AML-193 (cell line): ENCODE measurements around the gene JAKMIP1.

Source experiments
- DNase-seq, 2 experiments: peaks; one replicate each; lab custom pipeline; 2025; lab: John Stamatoyannopoulos, UW

Gene JAKMIP1

DNA sequence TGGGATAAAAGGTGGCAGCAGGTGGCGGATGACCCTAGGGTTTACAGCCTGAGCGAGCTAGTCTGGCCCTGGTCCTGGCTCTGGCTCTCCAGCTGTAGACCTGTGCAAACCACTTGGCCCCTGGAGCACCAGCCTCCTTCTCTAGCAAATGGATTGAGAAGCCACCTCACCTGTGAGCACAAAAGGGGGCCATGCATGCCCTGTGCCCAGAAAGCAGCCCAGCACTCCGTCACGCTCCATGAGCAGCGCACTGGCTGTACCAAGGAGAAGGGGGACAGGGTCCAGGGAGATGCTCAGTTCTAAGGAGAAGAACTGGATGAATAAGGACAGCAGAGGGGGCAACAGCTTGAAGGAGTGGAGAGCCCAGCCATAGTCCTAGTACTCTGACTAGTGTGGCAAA lies 135.2 kb downstream of the JAKMIP1 start:
- no peak for DNase-seq

DNA sequence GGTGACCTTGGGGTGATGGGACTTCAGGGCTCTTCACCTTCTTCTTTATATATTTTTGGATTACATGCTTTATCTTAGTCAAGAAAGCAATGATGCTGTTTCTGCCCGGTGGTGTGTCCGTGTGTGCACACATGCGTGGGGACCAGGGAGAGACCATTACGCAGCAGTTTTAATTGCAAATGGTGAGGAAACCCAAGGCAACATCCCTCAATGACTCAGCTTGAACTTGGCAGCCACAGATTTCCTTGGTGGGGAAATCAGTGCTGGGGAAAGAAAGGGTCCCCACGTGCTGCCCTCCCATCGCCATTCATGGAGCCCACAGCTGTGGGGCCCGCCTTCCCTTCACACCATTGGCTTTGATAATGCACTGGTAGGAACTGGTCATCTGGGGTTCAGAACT lies 136.0 kb downstream of the JAKMIP1 start:
- DNase-seq = no peak

DNA sequence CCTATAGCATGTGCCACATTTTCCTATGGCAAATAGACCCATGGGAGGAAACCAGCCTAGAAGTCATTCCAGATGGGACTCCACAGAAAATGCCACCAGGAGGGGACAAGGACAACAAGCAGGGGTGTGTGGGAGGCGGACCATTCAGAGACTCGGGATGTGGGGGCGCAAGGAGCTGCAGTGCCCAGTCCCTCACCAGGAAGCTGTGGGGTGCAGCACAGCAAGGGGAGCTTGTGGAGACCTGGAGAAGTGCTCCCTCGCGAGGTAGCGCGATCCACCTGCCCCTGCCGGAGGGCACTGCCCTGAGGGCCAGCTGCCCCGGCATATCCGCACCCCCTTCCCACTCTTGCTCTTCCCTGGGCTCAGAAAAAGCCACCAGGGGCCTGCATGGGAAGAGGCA lies 136.7 kb downstream of the JAKMIP1 start:
- no peak for DNase-seq

DNA sequence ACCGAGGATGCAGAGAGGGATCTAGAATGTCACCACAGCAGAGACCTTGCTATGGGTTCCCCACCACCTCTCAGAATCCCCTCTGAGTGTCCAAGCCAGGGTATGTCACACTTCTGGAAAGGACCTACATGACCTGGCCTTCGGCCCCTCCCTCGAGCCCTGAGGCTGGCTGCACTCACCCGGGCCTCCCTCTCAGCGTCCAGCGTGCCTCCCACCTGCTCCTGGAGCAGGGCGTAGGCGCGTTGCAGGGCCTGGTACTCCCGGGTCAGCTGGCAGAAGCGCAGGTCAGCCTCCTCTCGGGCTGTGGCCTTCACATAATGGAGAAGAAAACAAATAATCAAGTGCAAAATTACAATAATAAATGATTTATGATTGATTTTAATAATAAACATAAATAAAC lies 138.2 kb downstream of the JAKMIP1 start:
- no peak for DNase-seq

DNA sequence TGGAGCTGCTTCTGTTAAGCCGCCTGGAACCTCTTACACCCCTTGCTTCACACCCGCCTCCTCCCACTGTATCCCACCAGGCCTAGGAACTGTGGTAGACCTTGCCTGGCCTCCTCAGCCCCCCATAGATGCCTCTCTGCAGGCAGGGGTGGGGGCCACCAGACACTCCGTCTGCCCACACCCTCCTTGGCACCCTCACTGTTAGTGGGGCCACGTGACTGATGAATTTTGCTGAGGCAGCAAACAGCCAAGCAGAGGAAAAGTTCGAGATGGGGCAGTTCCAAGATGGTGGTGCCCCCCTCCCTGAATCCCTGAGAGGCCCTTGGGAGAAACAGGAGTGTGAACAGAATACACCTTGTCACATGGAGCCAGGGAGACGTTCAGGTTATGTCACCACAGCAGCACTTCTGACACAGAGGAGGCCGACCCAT lies 141.0 kb downstream of the JAKMIP1 start:
- DNase-seq = no peak

DNA sequence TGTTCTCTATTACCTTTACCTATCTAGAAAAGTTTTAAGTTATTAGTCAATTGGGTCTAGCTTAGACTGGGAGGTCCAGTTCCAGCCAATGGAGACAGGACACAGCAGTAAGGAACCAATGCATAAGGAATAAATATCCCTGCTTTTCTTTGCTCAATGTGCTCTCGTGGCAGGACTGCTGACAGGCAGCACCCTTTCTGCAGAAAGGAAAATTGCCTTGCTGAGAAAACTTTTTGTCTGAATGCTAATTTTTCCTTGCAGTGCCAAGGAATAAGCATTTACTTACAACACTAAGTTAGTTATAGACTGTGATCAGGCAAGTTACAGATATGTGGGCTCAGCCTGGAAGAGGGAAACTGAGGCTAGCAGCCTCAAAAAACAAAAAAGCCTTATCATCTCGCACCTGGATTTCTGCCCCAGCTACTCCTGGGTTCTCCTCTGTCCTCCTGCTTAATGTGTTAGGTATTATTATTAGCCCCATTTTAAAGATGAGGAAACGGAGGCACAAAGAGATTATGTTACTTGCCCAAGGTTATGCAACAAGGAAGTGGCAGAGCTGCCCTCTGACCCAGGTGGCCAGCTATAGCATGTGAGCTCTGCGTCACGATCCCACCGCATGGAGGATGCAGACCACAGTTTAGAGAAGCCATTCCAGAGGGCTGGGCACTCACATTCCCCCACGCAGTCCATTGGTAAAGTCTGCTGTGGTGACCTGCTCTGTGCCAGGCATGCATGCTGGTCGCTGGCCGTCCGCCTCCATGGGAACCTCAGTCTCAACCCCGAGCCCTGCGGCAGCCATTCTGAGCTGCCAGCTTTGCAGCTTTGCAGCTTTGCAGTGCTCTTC lies 141.6 kb downstream of the JAKMIP1 start:
- no peak for DNase-seq

DNA sequence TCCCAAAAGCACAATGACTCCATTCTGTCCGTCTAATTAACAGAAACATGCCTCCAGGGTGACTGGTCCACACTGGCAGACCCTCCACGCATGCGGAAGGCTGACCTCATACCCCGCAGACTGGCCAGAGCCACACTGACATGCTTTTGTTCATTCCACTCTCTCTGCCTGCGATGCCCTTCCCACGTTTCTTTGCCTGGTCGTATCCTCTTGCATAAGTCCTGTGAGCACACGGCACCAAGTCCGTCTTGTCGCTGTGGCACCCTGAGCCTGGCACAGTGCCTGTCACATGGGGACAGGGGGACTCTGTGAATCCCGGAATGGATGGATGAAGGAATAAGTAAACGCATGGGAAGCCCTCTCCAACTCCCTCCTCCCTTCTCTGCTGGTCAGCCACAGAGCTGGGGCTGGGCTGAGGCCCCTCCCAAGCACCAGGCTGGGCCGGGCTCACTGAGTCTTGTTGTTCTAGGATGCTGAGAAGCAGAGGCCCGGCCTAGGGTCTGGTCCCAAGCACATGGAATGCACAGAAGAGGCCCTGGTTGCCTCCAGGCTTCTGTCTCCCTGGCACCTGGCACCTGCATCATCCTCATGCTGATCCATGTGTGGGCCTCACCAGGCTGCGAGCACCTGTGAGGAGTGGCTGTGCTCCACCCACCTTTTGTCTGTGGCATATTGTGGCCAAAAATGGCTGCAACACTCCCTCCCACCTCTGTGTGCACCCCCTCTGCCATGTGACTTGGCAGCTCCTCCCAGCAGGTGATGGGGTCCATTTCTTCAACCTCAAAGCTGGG lies 143.2 kb downstream of the JAKMIP1 start:
- no peak for DNase-seq

DNA sequence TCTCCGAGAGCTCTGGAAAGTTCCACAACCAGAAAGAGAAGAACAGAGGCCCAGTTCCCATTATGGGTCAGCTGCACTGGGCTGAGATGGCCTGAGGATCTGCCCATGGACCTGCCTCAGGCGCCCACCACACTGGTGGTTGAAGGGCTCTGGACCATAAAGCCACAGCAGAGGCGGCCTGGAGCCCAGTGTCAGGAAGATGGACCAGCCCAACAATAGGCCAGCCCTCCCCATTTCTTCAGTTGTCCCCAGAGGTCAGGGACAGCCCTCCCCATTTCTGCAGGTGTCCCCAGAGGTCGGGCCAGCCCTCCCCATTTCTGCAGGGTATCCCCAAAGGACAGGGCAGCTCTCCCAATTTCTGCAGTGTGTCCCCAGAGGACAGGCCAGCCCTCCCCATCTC lies 144.9 kb downstream of the JAKMIP1 start:
- DNase-seq = no peak

DNA sequence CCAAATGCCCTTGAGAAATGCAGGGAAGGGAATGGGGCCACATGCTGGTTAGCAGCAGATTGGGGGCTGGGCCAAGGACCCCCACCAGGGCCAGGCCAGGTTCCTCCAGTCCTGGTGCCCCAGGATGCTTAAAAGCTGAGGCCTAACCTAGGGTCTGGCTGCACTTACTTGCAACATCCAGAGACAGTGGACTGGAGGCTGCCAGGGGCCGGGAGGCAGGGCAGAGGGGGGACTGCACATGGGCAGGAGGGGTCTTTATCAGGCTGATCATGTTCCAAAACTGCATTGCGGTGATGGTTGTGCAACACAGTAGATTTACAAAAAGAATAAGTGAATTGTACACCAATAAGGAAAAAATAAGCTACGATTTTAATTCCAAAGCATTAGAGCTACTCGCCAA lies 145.3 kb downstream of the JAKMIP1 start:
- DNase-seq = no peak

DNA sequence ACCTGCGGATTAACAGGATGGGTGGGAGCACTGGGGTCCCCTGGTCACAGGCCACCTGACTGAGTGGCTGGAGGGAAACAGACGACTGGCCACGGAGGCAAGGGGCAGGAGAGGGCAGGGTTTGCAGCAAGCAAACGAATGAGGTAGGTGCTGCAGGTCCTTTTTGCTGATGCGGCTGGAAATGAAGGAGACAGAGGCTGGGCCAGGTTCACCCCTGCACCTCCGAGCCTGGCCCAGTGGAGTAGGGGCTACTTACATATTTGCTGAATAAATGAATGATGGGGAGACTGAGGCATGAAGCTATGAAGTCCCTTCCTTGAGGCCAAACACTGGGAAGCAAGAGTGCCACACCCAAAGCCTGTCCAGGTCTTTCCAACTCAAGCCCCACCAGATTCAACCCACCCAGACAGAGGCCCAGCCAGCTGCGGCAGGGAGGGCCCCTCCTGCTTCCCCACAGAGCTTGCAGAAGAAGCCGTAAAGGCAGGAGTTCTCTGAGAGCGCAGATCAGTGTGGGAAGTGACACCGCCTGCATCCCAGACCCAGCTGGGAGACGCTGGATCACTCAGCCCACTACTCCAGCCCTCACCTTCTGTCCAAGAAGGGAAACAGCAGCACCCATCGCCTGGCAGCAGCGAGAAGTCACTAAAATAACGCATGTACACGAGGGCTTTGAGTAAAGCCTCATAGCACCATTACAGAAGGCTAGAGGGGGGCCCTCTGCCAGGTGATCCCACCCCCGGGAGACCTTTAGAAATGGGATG lies 146.0 kb downstream of the JAKMIP1 start:
- no peak for DNase-seq

DNA sequence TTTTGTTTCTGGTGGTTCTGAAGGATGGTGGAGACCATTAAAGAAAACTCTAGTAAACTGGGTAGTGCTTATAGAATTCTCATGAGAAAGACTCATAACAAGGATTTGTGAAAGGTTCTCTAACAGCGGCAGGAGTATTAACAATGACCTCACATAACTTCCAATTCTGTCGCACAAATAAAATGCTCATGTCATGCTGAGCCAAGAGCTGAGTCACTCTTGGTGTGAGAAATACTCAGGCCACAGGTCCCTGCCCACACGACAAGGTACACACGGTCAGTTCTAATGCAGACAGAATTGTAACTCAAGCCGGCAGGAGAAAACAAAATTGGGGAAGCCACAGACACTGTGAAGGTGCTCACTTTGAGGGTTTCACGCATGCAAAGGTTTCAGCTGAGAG lies 147.7 kb downstream of the JAKMIP1 start:
- DNase-seq = no peak

DNA sequence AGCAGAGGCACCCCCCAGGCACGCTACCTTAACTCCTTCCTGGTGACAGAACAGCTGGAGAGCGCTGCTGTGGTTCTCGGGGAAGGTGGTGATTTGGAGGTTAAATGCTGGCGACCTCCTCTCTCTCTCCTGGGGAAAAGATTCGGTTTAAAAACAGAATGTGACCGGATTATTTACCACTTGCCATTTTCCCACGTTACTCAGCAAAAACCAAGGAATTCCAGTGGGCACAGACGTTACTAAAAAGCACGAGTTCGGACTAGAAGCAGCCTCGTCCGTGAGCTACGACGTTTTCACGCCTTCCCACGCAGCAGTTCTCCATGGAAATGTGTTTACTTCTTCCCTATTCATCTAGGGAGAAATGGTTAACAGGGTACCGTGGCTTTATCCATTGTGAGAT lies 149.8 kb downstream of the JAKMIP1 start:
- DNase-seq = no peak

DNA sequence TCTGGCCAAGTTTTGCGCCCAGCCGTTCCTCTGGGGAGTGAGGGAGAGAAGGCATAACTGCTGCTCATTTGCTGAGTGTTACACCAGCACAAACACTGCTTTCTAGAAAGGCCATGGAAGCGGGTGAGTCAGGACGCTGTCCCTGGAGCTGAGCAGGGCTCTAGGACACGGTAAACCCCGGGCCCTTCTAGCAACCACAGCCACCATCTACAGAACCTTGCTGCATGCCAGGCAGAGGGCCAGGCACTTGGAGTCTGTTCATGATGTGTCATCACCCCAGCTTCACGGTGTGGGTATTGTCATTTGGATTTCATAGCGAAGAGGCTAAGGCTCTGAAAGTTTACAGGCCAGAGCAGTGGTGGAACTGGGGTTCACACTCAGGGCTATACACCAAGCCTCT lies 150.4 kb downstream of the JAKMIP1 start:
- no peak for DNase-seq

DNA sequence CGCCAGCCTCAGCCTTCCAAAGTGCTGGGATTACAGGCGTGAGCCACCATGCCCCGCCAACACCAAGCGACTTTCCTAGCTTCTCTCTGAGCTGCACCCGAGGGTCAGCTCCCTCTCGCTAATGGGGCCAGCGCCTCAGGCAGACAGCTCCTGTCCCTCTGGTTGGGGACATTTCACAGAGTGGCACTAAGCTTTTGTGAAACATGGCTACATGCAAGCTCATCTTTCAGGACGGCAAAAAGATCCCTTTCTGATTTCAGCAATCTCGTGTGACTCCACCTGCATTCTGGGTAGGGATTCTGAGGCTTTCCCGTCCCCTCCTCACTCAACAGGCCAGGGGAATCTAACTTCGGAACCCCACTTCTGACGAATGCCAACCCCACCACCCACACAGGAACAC lies 151.1 kb downstream of the JAKMIP1 start:
- DNase-seq = no peak

DNA sequence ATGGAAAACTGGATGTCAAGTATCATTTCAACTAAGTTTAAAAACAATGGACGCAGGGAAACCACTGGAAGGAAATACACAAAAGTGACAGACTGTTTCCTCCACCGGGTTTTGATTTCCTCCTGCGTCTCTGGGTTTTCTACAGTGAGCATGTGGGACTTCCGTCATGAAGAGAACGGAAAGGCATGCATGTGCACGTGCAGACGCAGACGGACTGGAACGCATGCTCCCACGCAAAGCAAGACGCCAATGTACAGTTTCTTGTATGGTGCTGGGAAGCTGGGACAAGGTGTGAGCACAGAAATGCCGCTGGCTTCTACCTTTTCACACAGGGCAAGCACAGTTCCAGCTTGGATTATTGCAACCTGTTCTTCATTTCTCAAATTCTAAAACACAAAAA lies 151.8 kb downstream of the JAKMIP1 start:
- no peak for DNase-seq

DNA sequence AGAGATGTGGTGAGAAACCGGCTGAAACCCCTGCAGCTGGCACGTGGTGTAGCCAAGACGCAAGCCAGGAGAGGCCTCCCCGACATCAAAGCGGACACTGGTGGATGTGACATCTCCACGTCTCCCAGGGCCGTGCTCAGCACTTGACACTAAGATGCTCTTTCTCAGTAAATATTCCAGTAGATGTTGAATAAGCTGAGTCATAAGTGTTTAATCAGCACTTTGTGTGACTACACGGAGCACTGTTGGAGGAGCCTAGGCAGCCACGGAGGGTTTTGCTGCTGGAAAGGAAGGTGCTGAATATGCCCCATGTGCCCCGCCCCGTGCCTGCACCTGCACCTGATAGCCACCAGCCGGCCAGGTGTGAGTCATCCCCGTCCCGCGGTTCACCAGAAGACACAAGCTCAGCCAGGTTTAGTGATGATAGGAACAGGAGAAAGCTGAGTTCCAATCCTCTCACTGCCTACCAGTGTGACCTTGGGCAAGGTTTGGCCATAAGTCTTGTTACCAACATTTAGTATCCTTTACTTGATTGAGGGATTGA lies 153.1 kb downstream of the JAKMIP1 start:
- no peak for DNase-seq

DNA sequence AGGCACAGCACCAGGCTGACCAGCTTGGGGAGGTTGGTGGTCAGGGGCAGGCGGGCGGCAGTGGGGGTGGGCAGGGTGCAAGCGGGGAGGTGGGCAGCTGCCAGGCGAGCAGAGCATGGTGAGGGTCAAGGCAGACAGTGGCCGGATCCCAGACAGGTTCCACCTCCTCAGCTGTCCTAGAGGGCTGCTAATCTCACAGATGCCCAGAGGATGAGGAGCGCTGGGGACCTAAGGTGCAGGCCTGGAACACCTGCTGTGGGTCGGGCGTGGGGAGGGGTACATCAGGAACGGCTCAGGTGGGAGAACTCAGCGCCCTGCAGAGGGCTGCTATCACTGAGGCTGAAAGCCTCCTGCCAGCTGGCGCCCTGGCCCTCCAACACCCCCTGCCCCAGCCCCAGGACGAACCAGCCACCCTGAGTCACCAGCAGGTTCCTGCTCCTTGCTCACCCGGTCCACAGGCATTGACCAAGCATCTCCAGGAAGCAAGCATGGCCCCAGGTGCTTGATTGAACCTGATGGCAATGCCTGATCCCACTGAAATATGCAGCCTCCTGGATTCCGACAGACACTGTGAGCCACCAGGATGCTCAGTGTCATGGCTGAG lies 153.7 kb downstream of the JAKMIP1 start:
- DNase-seq = no peak

DNA sequence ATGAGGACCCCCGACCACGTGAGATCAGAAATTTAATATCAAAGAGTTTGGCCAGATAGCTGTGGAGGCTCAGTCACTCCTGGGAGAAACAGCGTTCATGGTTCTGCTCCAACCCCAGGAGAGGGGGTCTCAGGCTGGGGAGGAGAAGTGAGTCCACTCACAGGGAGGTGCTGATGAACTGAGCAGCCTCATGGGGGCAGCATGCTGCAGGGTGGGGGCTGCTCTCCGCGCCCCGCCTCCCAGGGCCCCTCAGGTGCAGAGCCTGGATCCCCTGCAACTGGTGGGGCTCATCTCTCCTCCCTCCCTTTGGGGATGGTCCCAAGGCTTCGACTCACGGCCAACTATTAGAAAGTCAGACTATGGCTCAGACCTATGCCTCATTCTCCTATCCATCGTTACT lies 155.5 kb downstream of the JAKMIP1 start:
- DNase-seq = no peak

DNA sequence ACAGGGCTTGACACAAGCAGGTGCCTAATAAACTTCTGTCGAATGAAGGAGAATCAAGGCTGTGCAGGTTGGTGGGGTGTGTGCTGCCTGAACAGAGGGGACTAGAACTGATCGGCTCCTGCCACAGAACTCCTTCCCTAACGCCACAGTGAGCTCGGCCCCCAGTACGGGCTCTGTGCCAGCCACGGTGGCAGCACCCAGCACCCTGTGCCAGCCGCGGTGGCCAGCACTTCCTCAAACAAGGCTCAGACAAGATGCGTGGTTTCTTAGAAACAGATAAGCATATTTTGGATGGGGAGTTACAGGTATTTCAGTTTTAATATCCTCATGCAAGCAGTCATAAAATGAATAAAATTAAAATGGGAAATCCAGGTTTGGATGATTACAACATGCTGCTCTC lies 156.1 kb downstream of the JAKMIP1 start:
- no peak for DNase-seq

DNA sequence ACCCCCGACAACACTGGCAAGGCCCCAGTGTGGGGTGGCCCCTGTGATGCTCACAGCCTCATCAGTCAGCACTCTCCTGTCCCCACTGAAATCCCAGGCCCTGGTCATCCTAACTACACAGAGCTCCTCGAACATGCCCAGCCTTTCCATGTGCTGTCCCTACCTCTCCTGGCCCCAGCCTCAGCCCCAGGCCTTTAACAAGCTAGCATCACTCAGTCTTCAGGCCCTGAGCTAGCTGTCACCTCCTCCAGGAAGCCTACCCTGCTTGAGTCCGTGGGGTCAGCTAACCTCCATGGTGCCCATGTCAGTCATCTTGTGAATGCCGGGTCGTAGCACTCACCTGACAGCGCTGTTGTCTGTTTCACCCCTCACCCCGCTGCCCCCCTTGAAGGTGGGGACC lies 156.5 kb downstream of the JAKMIP1 start:
- DNase-seq = no peak

DNA sequence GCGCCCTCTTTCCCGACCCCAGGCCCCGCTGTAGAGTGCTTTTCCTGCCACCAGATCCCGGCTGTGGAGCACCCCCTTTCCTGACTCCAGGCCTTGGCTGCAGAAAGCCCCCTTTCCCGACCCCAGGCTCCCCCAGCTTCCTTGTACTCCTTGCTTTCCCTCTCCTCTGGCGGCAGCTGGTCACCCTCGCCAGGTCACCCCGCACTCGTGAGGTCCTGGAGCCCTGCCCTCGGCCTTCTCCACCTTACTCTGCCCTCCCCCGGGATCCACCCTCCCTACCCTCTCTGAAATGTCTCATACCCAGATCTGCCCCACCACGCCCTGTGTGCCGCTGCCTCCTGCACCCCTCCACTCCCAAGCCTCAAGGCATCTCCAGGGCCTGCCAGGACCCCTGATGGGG lies 157.2 kb downstream of the JAKMIP1 start:
- no peak for DNase-seq
